GM12891 (cell line): ENCODE results near the gene MOB3C.

Experiments
- POLR2A ChIP-seq: IDR thresholded peaks from 2 replicates; pipeline ENCODE4 v1.6.1; 2011; ENCODE audit warnings: low read depth, low read length, control low read depth
- POLR2AphosphoS5 ChIP-seq: IDR thresholded peaks from 2 replicates; pipeline ENCODE4 v1.6.1; 2011; ENCODE audit warnings: low read depth, low read length, control low read depth
- POU2F2 ChIP-seq: IDR thresholded peaks from 2 replicates; pipeline ENCODE4 v1.6.1; 2011; ENCODE audit warnings: low read depth, mild to moderate bottlenecking, control low read depth, low read length, moderate library complexity
- SPI1 ChIP-seq: IDR thresholded peaks from 2 replicates; pipeline ENCODE4 v1.6.1; 2011; ENCODE audit warnings: low read depth, low read length, control low read depth
- TAF1 ChIP-seq: IDR thresholded peaks from 2 replicates; pipeline ENCODE4 v1.6.1; 2011; ENCODE audit warnings: low read depth, low read length, control low read depth

DNA sequence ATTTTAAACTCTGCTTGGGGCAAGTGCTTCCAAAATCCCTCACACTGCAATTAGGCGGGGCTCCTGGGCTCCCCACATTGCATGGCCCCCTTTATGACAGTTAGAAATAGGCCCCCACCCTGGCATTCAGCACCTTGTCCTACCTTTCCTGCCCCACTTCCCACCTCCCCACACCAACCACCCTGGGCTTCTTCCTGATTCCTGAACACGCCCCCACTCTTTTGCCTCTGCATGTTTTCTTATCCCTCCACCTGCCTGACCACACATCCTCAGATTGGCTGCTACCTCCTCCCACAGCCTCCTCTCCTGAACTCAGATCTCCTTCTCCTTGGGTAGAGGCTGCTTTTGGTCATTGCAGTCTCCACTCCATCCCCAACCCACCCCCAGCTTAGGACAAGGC is 1.5 kb downstream of the MOB3C start:
- TF ChIP-seq POLR2AphosphoS5 (no peak), TAF1 (no peak), POLR2A (no peak), POU2F2 (no peak), SPI1 (no peak)
